CMK (cell line): Measurements from ENCODE around the gene ADAMTSL5.
"Not testable (repeated sequence)": the region's sequence is repeated elsewhere in the genome, so short reads cannot be mapped to it uniquely, and the experiment has no call there.

Experiments used
- DNase-seq: peaks from one replicate; pipeline ENCODE4 v3.0.0-alpha.2; 2010; ENCODE audit warnings: low read depth

Gene ADAMTSL5, protein sequence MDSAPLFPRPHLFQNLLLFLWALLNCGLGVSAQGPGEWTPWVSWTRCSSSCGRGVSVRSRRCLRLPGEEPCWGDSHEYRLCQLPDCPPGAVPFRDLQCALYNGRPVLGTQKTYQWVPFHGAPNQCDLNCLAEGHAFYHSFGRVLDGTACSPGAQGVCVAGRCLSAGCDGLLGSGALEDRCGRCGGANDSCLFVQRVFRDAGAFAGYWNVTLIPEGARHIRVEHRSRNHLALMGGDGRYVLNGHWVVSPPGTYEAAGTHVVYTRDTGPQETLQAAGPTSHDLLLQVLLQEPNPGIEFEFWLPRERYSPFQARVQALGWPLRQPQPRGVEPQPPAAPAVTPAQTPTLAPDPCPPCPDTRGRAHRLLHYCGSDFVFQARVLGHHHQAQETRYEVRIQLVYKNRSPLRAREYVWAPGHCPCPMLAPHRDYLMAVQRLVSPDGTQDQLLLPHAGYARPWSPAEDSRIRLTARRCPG

DNA sequence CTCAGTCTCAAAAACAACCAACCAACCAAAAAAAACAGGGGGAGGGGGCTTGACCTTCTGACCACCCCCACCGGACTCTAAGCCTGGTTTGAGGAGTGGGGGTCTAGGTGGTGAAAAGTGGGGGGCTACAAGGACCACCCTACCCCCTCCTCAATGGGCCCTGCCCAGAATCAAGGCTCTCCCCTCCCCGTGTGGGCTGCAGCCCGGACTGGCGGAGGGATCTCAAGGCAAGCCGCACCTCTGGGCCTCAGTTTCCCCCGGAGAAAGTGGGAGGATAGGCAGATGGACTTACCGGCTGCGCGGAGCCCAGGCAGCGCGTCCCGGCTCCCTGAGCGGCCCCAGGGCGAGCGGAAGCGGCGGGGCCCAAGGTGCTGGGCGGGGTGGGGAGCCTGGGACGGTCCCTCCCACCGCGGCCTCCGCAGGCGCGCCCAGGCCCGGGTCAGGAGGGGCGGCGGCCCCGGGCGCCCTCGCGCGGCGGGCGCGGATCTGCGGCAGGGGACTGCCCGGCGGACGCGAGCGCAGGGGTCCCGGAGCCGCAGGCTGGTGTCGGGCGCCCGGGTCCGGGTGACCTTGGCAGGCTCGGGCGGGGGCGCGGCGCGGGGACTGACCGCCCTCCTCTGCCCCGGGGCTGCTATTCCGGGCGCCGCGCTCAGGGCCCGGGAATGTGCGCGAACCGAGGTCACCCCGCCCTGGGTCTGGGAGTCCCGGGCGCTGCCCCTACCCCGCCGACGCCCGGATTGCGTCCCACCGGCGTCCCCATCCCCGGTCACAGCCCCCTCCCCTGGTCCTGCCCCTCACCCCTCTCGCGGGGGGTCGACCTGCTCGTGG, at the start of gene ADAMTSL5:
Gene ADAMTSL5, minus strand, starts transcription at position 349 of the 828 bp plus-strand sequence. CDS start 2,076 bp downstream, outside the sequence.
- DNase-seq = no peak

DNA sequence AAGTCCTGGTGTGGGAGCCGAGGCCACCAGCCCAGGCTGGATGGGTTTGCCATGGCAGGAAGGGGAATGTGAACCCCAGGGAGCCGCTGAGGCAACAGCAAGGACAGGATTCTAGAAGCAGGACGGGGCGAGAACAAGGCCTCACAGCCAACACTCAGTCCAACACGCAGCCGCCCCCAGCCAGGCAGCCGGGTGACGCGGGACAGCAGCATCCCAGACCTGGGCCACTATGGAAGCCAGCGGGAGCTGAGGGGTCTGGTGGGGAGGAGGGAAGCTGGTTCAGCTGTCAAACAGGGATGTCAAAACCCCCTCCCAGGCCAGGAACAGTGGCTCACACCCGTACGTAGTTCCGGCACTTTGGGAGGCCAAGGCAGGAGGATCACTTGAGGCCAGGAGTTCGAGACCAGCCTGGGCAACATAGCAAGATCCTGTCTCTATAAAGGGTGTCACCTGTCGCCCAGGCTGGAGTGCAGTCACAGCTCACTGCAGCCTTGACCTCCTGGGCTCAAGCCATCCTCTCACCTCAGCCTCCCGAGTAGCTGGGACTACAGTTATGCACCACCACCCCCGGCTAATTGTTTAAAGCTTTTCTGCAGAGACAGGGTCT, 48.5 kb upstream of the ADAMTSL5 start:
- DNase-seq = no peak

DNA sequence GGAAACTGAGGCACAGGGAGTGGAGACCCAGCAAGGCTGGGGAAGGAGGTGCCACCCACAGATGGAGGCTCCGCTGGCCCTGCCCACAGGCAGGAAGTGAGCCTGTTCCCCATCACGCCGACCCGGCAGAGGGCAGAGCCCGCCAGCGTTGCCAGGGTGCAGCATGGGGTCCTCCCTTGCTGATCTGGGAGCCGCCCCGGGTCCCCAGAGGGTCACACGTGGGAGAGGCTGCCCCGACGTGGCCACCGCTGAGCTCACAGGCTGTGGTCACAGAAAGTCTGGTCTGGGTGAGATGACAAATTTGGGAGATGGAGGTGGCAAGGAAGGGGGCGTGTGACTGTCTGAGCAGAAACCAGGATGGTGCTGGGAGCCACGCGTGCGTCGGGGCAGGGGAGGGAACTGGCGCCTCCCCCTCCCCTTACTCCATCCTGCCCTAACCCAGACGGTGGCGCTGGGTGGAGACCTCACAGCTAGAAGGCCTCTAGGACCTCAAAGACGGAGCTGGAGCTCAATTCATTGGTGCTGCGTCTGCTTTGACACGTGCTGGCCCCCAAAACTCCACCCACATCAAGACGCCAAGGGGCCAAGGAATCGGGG, 47.6 kb upstream of the ADAMTSL5 start:
- DNase-seq = no peak

DNA sequence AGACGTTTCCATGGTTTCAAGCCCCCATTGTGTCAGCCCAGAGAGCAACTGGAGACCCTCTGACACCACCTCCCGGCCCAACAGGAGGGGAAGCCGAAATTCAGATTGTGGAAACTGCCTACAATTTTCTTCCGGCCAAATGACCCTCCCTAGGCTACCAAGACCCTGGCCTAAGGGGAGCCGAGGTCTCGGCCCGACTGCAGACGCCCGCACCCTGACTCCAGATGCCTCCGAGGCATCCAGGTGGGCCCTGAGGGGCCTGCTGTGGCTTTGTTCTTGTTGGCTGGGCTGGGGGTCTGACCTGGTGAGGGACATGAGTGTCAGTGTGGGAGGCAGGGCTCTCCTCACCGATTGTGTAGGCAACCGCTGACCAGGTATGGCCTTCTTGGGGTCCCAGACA, 45.7 kb upstream of the ADAMTSL5 start:
- no peak for DNase-seq

DNA sequence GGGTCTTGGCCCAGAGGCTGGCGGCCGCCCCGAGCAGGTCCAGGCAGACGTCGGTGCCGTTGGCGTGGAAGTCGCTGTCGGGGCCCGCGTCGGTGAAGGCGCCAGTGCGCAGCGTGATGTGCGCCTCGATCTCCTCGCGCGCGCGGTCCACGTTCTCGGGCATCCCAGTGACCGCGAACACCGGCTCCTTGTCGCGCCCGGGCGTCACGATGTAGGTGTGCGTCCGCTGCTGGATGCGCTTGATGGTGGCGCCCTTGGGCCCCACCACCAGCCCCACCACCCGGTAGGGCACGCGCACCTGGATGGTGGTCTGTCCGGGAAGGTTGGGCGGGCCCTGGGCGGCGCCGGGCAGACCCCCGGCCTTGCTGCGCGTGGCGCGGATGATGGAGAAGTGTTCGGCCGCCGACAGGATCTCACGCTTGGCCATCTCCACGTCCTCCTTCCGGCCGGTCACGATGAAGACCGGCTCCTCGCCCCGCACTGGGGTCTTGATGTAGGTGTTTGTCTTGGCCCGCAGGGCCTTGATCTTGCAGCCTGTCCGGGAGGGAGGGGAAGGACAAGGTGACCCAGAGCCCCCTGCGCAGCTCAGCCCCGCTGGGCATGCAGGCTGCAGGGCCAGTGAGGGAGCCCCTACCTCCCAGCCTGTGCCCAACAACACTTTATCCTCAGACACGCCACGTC, 43.7 kb upstream of the ADAMTSL5 start:
- no peak for DNase-seq

DNA sequence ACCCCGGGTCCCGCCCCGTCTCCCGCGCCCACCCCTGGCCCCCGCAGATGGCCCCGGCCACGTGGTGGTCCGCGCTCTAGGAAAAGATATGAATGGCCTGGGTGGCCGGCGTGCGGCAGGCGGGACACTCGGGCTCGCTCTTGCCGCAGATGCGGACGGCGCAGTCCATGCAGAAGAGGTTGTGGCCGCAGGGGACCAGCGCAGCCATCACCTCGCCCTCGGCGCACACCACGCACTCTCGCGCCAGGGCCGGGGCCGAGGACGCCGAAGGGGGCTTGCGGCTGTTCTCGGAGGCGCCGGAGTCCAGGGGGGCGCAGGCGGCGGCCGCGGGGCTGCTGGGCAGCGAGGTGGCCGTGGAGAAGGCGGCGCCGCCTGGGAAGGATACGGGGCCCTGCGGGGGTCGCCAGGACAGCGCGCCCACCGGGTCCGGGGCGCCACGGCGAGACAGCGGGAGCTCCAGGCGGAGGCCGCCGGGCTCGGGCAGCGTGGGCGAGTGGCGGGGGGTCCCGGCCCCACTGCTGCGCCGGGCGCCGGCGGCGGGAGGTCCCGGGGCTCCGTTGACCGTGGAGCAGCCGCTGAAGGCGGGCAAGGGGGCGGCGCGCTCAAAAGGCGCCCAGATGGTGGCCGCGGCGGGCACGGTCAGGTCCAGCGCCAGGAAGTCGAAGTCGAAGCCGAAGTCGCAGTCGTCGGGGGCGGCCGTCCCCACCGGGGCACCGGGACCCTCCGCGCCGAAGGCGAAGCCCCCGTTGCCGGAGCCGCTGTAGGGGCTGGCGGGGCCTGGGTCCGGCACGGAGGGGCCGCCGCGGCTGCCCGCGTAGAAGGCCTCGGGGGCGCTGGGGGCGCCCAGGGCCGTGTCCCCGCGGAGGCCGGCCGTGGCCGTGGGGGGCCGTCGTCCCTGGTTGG, 42.9 kb upstream of the ADAMTSL5 start:
- no peak for DNase-seq

DNA sequence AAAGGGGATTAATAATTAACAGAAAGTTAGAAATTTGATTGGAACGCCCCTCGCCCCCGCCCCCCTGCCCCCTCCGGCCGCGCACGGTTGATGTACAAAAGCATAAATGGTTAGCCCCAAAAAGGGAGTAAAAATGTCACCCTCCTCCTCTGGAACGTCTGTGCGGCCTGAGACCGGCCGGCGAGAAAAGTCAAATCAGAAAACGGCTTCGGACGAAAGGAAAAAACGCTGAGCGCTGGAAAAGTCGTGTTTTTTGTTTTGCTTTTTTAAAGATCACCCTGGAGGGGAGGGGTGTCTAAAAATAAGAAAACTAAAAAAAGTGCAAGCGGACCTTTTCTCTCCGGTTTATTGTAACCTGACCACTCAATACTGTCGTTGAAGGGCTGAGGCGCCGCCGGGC, 42.1 kb upstream of the ADAMTSL5 start:
- DNase-seq = no peak

DNA sequence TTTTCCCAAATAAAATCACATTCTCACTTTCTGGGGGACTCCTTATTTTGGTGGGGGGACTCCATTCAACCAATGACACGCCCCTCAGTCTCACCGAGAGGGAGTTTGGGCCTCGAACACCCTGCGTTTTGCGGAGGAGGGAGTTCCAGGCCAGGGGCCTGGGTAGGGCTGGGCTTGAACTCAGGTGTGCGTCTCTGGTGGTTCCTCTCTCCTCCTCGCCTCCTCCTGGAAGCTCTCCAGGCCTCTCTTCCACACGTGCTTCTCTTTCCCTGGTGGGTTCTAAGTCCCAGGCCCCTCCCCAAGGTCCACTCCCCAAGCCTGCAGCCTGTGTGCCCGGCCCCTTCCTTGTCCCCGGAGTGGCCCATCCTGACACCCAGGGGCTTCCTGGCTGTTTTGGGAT, 40.6 kb upstream of the ADAMTSL5 start:
- DNase-seq = no peak

DNA sequence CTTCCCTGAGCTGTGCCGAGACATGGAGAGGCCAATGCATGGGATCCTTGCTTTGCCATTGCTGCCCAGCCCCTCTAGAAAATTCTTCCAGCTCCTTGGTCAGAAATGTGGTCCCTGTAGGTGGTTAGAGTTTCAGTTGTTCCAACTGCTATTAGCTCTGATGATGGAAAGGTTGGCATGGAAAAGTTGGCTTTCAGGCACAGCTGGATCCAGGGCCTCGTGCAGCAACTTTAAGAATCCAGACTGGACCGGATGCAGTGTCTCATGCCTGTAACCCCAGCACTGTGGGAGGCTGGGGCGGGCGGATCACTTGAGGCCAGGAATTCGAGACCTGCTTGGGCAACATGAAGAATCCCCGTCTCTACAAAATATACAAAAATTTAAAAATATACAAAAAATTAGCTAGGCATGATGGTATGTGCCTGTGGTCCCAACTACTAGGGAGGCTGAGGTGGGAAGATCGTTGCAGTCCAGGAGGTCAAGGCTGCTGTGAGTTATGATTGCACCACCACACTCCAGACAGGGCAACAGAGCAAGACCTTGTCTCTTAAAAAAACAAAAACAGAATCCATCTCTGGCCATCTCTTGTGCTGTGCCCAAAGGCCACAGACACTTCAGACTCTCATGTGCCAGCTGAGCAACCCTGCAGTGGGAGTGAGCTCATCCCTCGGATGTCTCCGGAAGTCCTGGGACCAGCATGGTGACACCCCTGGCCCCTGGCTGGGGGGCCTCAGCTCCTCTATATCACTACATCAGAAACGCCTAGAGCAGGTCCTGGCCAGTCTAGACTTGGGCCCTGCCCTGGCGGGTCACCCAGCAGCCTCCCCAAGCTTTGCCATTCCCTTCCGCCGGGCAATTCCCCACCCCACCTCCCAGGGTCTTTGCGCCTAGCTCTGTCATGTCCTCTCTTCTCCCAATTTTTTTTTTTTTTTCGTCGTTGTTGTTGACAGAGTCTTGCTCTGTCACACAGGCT, 38.5 kb upstream of the ADAMTSL5 start:
- no peak for DNase-seq

DNA sequence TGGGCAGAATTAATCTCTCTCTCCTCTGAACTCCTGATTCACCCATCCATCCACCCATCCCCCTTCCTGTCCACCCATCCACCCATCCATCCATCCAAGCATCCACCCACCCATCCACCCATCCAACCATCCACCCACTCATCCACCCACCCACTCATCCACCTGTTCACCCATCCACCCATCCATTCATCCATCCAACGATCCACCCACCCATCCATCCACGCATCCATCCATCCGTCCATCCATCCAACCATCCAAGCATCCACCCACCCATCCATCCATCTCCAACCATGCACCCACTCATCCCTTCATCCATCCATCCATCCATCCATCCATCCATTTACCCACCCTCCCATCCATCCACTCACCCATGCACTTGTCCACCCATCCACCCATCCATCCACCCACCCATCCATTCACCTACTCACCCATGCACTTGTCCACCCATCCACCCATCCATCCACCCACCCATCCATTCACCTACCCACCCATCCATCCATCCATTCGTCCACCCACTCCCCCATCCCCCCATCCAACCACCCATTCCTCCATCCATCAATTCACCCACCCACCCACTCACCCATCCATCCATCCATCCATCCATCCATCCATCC, 36.6 kb upstream of the ADAMTSL5 start:
- DNase-seq = no peak

DNA sequence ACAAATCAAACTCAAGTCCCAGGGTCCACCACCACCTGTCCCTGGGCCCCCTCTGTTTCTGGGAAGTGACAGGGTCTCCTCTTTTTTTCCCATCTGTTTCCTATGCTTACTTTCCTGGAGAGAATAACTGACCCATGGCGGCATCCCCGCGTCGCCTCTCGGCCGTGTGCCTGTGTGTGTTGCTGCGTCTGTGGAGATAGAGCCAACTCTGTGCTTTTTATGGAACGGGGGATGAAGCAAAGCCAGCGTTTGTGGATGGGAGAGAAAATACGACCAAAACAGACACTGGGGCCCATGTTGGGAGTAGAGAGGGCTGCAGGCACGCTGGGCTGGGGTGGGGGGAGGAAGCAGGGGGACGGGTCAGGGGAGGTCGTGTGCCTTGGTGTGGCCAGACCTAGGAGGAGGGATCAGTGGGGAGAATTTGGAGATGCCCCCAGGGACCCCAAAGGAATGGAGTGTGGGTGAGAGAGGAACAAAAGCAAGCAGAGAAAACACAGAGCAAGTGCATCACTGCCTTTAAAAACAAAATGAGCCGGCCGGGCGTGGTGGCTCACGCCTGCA, 27.6 kb upstream of the ADAMTSL5 start:
- DNase-seq = no peak

DNA sequence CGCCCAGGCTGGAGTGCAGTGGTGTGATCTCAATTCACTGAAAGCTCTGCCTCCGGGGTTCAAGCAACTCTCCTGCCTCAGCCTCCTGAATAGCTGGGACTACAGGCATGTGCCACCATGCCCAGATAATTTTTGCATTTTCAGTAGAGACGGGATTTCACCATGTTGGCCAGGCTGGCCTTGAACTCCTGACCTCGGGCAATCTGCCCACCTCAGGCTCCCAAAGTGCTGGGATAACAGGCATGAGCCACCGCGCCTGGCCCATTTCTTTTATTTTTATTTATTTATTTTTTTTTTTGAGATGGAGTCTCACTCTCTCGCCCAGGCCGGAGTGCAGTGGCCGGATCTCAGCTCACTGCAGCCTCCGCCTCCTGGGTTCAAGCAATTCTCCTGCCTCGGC, 26.9 kb upstream of the ADAMTSL5 start:
- not testable (repeated sequence) for DNase-seq

DNA sequence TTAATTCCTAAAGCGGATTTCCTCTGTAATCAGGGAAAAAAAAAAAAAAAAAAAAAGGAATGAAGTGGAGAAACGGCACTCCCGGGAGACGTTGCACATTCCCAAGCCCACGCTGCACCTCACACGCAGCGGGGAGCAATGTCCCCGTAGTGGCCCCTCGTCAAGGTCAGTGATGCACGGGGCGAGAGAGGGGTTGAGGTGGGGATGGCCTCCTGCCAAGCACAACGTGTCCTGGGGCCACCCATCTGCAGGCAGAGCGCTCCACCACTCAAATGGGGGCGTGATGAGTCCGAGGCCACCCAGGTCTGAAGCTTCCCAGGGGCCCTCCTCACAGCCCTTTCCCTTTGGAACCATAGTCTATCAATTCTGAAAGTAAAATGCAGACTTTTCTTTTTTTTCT, 26.2 kb upstream of the ADAMTSL5 start:
- DNase-seq = no peak

DNA sequence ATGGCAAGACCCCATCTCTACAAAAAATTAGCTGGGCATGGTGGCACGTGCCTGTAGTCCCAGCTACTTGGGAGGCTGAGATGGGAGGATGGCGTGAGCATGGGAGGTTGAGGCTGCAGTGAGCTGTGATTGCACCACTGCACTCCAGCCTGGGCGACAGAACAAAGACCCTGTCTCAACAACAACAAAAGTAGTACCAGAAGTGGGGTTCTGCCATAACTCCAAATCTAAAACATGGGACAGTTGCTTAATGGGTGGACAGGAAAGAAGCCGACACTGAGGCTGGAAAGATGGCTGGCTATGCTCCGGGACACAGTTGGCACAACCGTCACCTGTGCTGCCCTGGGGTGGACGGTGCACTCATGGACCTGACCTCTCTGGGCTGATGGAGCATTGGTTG, 22.9 kb upstream of the ADAMTSL5 start:
- not testable (repeated sequence) for DNase-seq

DNA sequence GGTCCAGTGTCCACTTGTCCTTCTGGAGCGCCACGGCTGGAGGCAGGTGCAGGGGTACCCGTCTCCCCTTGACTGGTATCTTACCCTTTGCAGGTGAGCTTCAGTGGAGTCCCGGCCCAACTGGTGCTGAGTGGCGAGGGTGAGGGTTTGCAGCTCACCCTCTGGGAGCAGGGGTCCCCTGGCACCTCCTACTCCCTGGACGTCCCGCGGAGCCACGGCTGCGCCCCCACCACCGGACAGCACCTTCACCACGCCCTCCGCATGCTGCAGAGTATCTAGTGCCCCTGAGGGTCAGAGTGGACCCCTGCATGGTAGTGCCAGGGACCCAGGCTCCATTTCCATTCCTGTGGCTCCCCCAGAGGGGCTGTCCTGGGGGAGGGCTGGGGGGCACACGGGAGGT, 22.2 kb upstream of the ADAMTSL5 start:
- no peak for DNase-seq

DNA sequence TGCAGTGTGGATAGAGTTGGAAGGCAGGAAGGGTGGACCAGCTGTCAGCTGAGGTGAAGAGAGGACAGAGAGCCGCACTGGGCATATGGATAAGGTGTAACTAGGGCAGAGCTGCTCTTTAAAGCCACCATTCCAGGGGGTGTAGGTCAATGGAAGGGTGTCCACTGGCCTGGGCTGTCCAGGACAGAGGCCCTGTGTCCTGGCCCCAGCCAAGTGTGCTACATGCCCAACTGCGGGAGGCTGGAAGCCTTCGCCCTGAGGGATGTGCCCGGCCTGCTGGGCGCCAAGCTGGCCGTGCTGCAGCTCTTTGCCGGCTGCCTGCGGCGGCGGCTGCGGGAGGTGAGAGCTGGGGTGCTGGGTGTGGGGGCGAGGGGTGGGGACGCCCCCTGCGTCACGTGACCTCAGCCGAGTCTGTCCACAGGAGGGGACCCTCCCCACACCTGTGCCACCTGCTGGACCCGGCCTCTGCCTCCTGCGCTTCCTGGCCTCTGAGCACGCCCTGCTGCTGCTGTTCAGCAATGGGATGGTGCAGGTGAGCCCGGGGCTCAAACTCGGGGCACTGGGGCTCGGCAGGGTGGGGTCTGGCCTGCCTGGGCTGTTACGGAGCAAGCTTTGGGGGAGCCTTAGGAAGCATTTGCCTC, 20.8 kb upstream of the ADAMTSL5 start:
- DNase-seq = no peak

DNA sequence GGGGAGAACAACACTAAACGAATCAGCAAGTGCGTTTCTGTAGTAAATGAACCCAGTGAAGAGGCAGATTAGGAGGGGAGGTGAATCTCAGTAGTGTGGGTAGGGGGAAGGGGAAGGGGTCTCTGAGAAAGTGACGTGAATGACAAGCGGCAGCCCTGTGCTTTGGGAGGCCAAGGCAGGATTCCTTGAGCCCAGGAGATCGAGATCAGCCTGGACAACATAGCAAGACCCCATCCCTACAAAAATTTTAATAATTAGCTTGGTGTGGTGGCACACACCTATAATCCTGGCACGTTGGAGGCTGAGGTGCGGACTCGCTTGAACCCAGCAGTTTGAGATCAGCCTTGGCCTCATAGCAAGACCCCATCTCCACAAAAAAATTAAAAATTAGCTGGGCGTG, 19.2 kb upstream of the ADAMTSL5 start:
- no peak for DNase-seq

DNA sequence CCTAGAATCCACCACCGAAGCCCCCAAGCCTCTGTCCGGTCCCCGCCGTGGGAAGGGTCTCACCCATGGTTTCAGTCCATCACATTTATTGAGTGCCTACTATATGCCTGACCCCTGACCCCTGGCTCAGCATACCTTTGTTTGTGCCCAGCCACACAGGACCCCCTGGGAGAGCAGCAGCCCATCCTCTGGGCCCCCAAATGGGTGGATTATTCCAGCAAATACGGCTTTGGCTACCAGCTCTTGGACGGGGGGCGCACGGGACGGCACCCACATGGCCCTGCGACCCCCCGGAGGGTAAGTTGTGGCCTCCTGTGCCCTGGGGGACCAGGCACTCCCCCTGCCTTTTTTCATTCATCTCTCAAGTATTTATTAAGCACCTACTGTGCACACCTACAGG, 18.8 kb upstream of the ADAMTSL5 start:
- no peak for DNase-seq
